ENCODE results near the gene CDH19. TPM values are rescaled to one million over a fixed set of nuclear protein-coding genes. Genes with fewer than 3 reads are reported as not detected.

The CDH19 gene
- total RNA-seq, 1 experiment from 2014 or later = not detected

- no peak overlapping the region for H2AFZ ChIP-seq (ENCODE audit: low read length)
- DNase-seq = peak; percentile 62
- H3K9me2 ChIP-seq (replicated peaks; ENCODE audit: insufficient read depth, low read length) = no peaks in the 10 kb centered on the region
- no peak overlapping the region for H3K4me2 ChIP-seq (ENCODE audit: low read depth, low read length, poor library complexity, severe bottlenecking)
- no peaks in the 10 kb centered on the region for H3K4me1 ChIP-seq (ENCODE audit: low read length)
- H3K9me3 ChIP-seq (ENCODE audit: low read length) = peaks cover 37% of the 10 kb centered on the region
- no peaks in the 10 kb centered on the region for H4K20me1 ChIP-seq (ENCODE audit: insufficient read depth, low read depth, low read length)
- no peaks in the 10 kb centered on the region for H3K27me3 ChIP-seq (ENCODE audit: low read length)
- no peak overlapping the region for H3K9ac ChIP-seq (ENCODE audit: low read length)
- no peaks in the 10 kb centered on the region for H3K79me2 ChIP-seq (ENCODE audit: low read length)
- H3K36me3 ChIP-seq (ENCODE audit: insufficient read depth, low read length) = no peaks in the 10 kb centered on the region
- H3K27ac ChIP-seq (ENCODE audit: low read length) = no peak overlapping the region
- no peak overlapping the region for H3K4me3 ChIP-seq (ENCODE audit: low read length)
Measured at GRCh38 chr18:66560094-66560493, 43.8 kb downstream of the CDH19 start.

GRCh38 chr18:66558773-66559172 is 45.1 kb downstream of the CDH19 start:
- no peaks in the 10 kb centered on the region for H3K79me2 ChIP-seq (ENCODE audit: low read length)
- no peak overlapping the region for H3K4me2 ChIP-seq (ENCODE audit: low read depth, low read length, poor library complexity, severe bottlenecking)
- no peak for DNase-seq
- no peak overlapping the region for H3K27ac ChIP-seq (ENCODE audit: low read length)
- no peak overlapping the region for H2AFZ ChIP-seq (ENCODE audit: low read length)
- H3K9ac ChIP-seq (ENCODE audit: low read length) = no peak overlapping the region
- H3K27me3 ChIP-seq (ENCODE audit: low read length) = no peaks in the 10 kb centered on the region
- H3K4me3 ChIP-seq (ENCODE audit: low read length) = no peak overlapping the region
- no peaks in the 10 kb centered on the region for H3K4me1 ChIP-seq (ENCODE audit: low read length)
- peaks cover 33% of the 10 kb centered on the region for H3K9me3 ChIP-seq (ENCODE audit: low read length)
- H3K36me3 ChIP-seq (ENCODE audit: insufficient read depth, low read length) = no peaks in the 10 kb centered on the region
- no peaks in the 10 kb centered on the region for H4K20me1 ChIP-seq (ENCODE audit: insufficient read depth, low read depth, low read length)
- no peaks in the 10 kb centered on the region for H3K9me2 ChIP-seq (replicated peaks; ENCODE audit: insufficient read depth, low read length)

- H3K4me1 ChIP-seq (ENCODE audit: low read length) = no peaks in the 10 kb centered on the region
- H3K9ac ChIP-seq (ENCODE audit: low read length) = no peak overlapping the region
- no peak overlapping the region for H3K4me2 ChIP-seq (ENCODE audit: low read depth, low read length, poor library complexity, severe bottlenecking)
- H3K27me3 ChIP-seq (ENCODE audit: low read length) = no peaks in the 10 kb centered on the region
- H3K9me2 ChIP-seq (replicated peaks; ENCODE audit: insufficient read depth, low read length) = no peaks in the 10 kb centered on the region
- H3K4me3 ChIP-seq (ENCODE audit: low read length) = no peak overlapping the region
- H3K9me3 ChIP-seq (ENCODE audit: low read length) = peaks cover 36% of the 10 kb centered on the region
- H3K27ac ChIP-seq (ENCODE audit: low read length) = no peak overlapping the region
- H3K79me2 ChIP-seq (ENCODE audit: low read length) = no peaks in the 10 kb centered on the region
- DNase-seq = no peak
- H3K36me3 ChIP-seq (ENCODE audit: insufficient read depth, low read length) = no peaks in the 10 kb centered on the region
- H2AFZ ChIP-seq (ENCODE audit: low read length) = no peak overlapping the region
- no peaks in the 10 kb centered on the region for H4K20me1 ChIP-seq (ENCODE audit: insufficient read depth, low read depth, low read length)
Measured at GRCh38 chr18:66557091-66557490, 46.8 kb downstream of the CDH19 start.

- Histone ChIP-seq H3K27me3 (ENCODE audit: low read length) (no peaks in the 10 kb centered on the region), H3K9me3 (ENCODE audit: low read length) (peaks cover 29% of the 10 kb centered on the region), H2AFZ (ENCODE audit: low read length) (no peak overlapping the region), H3K36me3 (ENCODE audit: insufficient read depth, low read length) (no peaks in the 10 kb centered on the region), H3K9me2 (replicated peaks; ENCODE audit: insufficient read depth, low read length) (no peaks in the 10 kb centered on the region), H3K4me2 (ENCODE audit: low read depth, low read length, poor library complexity, severe bottlenecking) (no peak overlapping the region), H3K79me2 (ENCODE audit: low read length) (no peaks in the 10 kb centered on the region), H3K27ac (ENCODE audit: low read length) (no peak overlapping the region), H4K20me1 (ENCODE audit: insufficient read depth, low read depth, low read length) (no peaks in the 10 kb centered on the region), H3K9ac (ENCODE audit: low read length) (no peak overlapping the region), H3K4me1 (ENCODE audit: low read length) (no peaks in the 10 kb centered on the region), H3K4me3 (ENCODE audit: low read length) (no peak overlapping the region)
- DNase-seq = no peak
Measured at GRCh38 chr18:66555585-66555984, 48.3 kb downstream of the CDH19 start.

GRCh38 chr18:66553824-66554223 is 50.1 kb downstream of the CDH19 start:
- H3K9ac ChIP-seq (ENCODE audit: low read length) = no peak overlapping the region
- H3K79me2 ChIP-seq (ENCODE audit: low read length) = no peaks in the 10 kb centered on the region

GRCh38 chr18:66550366-66550765 is 53.5 kb downstream of the CDH19 start:
- Histone ChIP-seq H3K36me3 (ENCODE audit: insufficient read depth, low read length) (no peaks in the 10 kb centered on the region), H3K9me3 (ENCODE audit: low read length) (peaks cover 39% of the 10 kb centered on the region), H3K27me3 (ENCODE audit: low read length) (no peaks in the 10 kb centered on the region), H3K4me2 (ENCODE audit: low read depth, low read length, poor library complexity, severe bottlenecking) (no peak overlapping the region), H3K9ac (ENCODE audit: low read length) (no peak overlapping the region), H3K4me1 (ENCODE audit: low read length) (no peaks in the 10 kb centered on the region), H3K27ac (ENCODE audit: low read length) (no peak overlapping the region), H3K4me3 (ENCODE audit: low read length) (no peak overlapping the region), H3K79me2 (ENCODE audit: low read length) (no peaks in the 10 kb centered on the region), H3K9me2 (replicated peaks; ENCODE audit: insufficient read depth, low read length) (no peaks in the 10 kb centered on the region), H4K20me1 (ENCODE audit: insufficient read depth, low read depth, low read length) (no peaks in the 10 kb centered on the region), H2AFZ (ENCODE audit: low read length) (no peak overlapping the region)
- no peak for DNase-seq

More at GRCh38 chr18:66553824-66554223, 50.1 kb downstream of the CDH19 start:
- Histone ChIP-seq H3K27ac (ENCODE audit: low read length) (no peak overlapping the region), H3K9me2 (replicated peaks; ENCODE audit: insufficient read depth, low read length) (no peaks in the 10 kb centered on the region), H3K36me3 (ENCODE audit: insufficient read depth, low read length) (no peaks in the 10 kb centered on the region), H4K20me1 (ENCODE audit: insufficient read depth, low read depth, low read length) (no peaks in the 10 kb centered on the region), H2AFZ (ENCODE audit: low read length) (no peak overlapping the region), H3K4me3 (ENCODE audit: low read length) (no peak overlapping the region), H3K4me1 (ENCODE audit: low read length) (no peaks in the 10 kb centered on the region), H3K4me2 (ENCODE audit: low read depth, low read length, poor library complexity, severe bottlenecking) (no peak overlapping the region), H3K27me3 (ENCODE audit: low read length) (no peaks in the 10 kb centered on the region), H3K9me3 (ENCODE audit: low read length) (peaks cover 38% of the 10 kb centered on the region)
- DNase-seq = no peak

- no peak overlapping the region for H3K4me2 ChIP-seq (ENCODE audit: low read depth, low read length, poor library complexity, severe bottlenecking)
- no peak overlapping the region for H3K4me3 ChIP-seq (ENCODE audit: low read length)
- no peaks in the 10 kb centered on the region for H3K9me2 ChIP-seq (replicated peaks; ENCODE audit: insufficient read depth, low read length)
- no peaks in the 10 kb centered on the region for H3K36me3 ChIP-seq (ENCODE audit: insufficient read depth, low read length)
- H3K4me1 ChIP-seq (ENCODE audit: low read length) = no peaks in the 10 kb centered on the region
- no peak for DNase-seq
- no peaks in the 10 kb centered on the region for H4K20me1 ChIP-seq (ENCODE audit: insufficient read depth, low read depth, low read length)
- H3K9me3 ChIP-seq (ENCODE audit: low read length) = peaks cover 40% of the 10 kb centered on the region
- H2AFZ ChIP-seq (ENCODE audit: low read length) = no peak overlapping the region
- H3K27ac ChIP-seq (ENCODE audit: low read length) = no peak overlapping the region
- H3K27me3 ChIP-seq (ENCODE audit: low read length) = no peaks in the 10 kb centered on the region
- no peak overlapping the region for H3K9ac ChIP-seq (ENCODE audit: low read length)
- H3K79me2 ChIP-seq (ENCODE audit: low read length) = no peaks in the 10 kb centered on the region
Measured at GRCh38 chr18:66548747-66549146, 55.1 kb downstream of the CDH19 start.

GRCh38 chr18:66534110-66534509 is 69.8 kb downstream of the CDH19 start:
- H3K27ac ChIP-seq (ENCODE audit: low read length) = no peak overlapping the region
- no peaks in the 10 kb centered on the region for H3K79me2 ChIP-seq (ENCODE audit: low read length)
- H4K20me1 ChIP-seq (ENCODE audit: insufficient read depth, low read depth, low read length) = no peaks in the 10 kb centered on the region
- H2AFZ ChIP-seq (ENCODE audit: low read length) = no peak overlapping the region
- no peak overlapping the region for H3K4me3 ChIP-seq (ENCODE audit: low read length)
- H3K4me1 ChIP-seq (ENCODE audit: low read length) = no peaks in the 10 kb centered on the region
- no peak for DNase-seq
- no peak overlapping the region for H3K9ac ChIP-seq (ENCODE audit: low read length)
- no peaks in the 10 kb centered on the region for H3K36me3 ChIP-seq (ENCODE audit: insufficient read depth, low read length)
- H3K9me3 ChIP-seq (ENCODE audit: low read length) = peaks cover 47% of the 10 kb centered on the region
- H3K27me3 ChIP-seq (ENCODE audit: low read length) = no peaks in the 10 kb centered on the region
- H3K4me2 ChIP-seq (ENCODE audit: low read depth, low read length, poor library complexity, severe bottlenecking) = no peak overlapping the region
- H3K9me2 ChIP-seq (replicated peaks; ENCODE audit: insufficient read depth, low read length) = no peaks in the 10 kb centered on the region

- no peaks in the 10 kb centered on the region for H4K20me1 ChIP-seq (ENCODE audit: insufficient read depth, low read depth, low read length)
- no peaks in the 10 kb centered on the region for H3K4me1 ChIP-seq (ENCODE audit: low read length)
- no peak overlapping the region for H3K4me3 ChIP-seq (ENCODE audit: low read length)
- no peaks in the 10 kb centered on the region for H3K27me3 ChIP-seq (ENCODE audit: low read length)
- H3K79me2 ChIP-seq (ENCODE audit: low read length) = no peaks in the 10 kb centered on the region
- H2AFZ ChIP-seq (ENCODE audit: low read length) = no peak overlapping the region
- H3K27ac ChIP-seq (ENCODE audit: low read length) = no peak overlapping the region
- no peaks in the 10 kb centered on the region for H3K9me2 ChIP-seq (replicated peaks; ENCODE audit: insufficient read depth, low read length)
- no peak overlapping the region for H3K4me2 ChIP-seq (ENCODE audit: low read depth, low read length, poor library complexity, severe bottlenecking)
- H3K9ac ChIP-seq (ENCODE audit: low read length) = no peak overlapping the region
- no peak for DNase-seq
- peaks cover 48% of the 10 kb centered on the region for H3K9me3 ChIP-seq (ENCODE audit: low read length)
- H3K36me3 ChIP-seq (ENCODE audit: insufficient read depth, low read length) = no peaks in the 10 kb centered on the region
Measured at GRCh38 chr18:66533693-66534092, 70.2 kb downstream of the CDH19 start.
